IMR-90 (cell line): ENCODE measurements around the gene GNAT3.

ENCODE experiments used
- CTCF ChIP-seq: conservative IDR thresholded peaks from 2 replicates; pipeline ENCODE4 v1.5.1; 2012; ENCODE audit warnings: mild to moderate bottlenecking, low read depth, low read length, improper control_type of control experiment
- MAFK ChIP-seq: IDR thresholded peaks from 2 replicates; pipeline ENCODE4 v1.6.1; 2012; ENCODE audit warnings: low read depth, low read length, improper control_type of control experiment
- POLR2A ChIP-seq: IDR thresholded peaks from 2 replicates; pipeline ENCODE4 v1.6.1; 2012; ENCODE audit warnings: mild to moderate bottlenecking, low read depth, low read length
- RAD21 ChIP-seq: IDR thresholded peaks from 2 replicates; pipeline ENCODE4 v1.6.1; 2012; ENCODE audit warnings: low read length, improper control_type of control experiment
- RFX5 ChIP-seq: IDR thresholded peaks from 2 replicates; pipeline ENCODE4 v1.8.0; 2012; ENCODE audit warnings: low read depth, mild to moderate bottlenecking, low read length, moderate library complexity
- USF2 ChIP-seq: fragments of 150-350 bp; IDR thresholded peaks from 2 replicates; pipeline ENCODE4 v1.6.1; 2017; ENCODE audit warnings: mild to moderate bottlenecking, antibody characterized with exemption, low read length, low read depth

GRCh38 chr7:80548840-80549530 is 37.1 kb upstream of the GNAT3 start:
- TF ChIP-seq POLR2A (no peak), CTCF (no peak), USF2 (no peak), RFX5 (no peak), RAD21 (no peak), MAFK (no peak)
